ENCODE measurements around the gene PANK4.

PANK4 gene

GRCh38 chr1:2475571-2475970, 50.8 kb downstream of the PANK4 start:
- no peaks in the 10 kb centered on the region for H3K36me3 Mint-ChIP-seq (ENCODE audit: low read depth)
- H3K9me3 Mint-ChIP-seq = no peaks in the 10 kb centered on the region
- no peak overlapping the region for H3K27ac Mint-ChIP-seq
- H3K4me1 Mint-ChIP-seq = no peaks in the 10 kb centered on the region
- peaks cover 5% of the 10 kb centered on the region for H3K27me3 Mint-ChIP-seq (ENCODE audit: low read depth)
- H3K4me3 Mint-ChIP-seq = no peak overlapping the region
- TF ChIP-seq CTCF (IDR thresholded peaks at IDR 0.05; ENCODE audit: unreplicated experiment in 3 of 3) = no peak

GRCh38 chr1:2474933-2475371, 51.4 kb downstream of the PANK4 start:
- TF ChIP-seq CTCF (IDR thresholded peaks at IDR 0.05; ENCODE audit: unreplicated experiment in 3 of 3) = no peak
- H3K4me3 Mint-ChIP-seq = no peak overlapping the region
- no peaks in the 10 kb centered on the region for H3K36me3 Mint-ChIP-seq (ENCODE audit: low read depth)
- H3K4me1 Mint-ChIP-seq = no peaks in the 10 kb centered on the region
- H3K27me3 Mint-ChIP-seq (ENCODE audit: low read depth) = peaks cover 5% of the 10 kb centered on the region
- no peaks in the 10 kb centered on the region for H3K9me3 Mint-ChIP-seq
- H3K27ac Mint-ChIP-seq = no peak overlapping the region

- Mint-ChIP-seq H3K27ac (no peak overlapping the region), H3K4me1 (no peaks in the 10 kb centered on the region), H3K4me3 (no peak overlapping the region), H3K9me3 (no peaks in the 10 kb centered on the region), H3K27me3 (ENCODE audit: low read depth) (peaks cover 5% of the 10 kb centered on the region), H3K36me3 (ENCODE audit: low read depth) (no peaks in the 10 kb centered on the region)
- TF ChIP-seq CTCF (IDR thresholded peaks at IDR 0.05; ENCODE audit: unreplicated experiment in 3 of 3) = no peak
Measured at GRCh38 chr1:2474104-2474844, 52.1 kb downstream of the PANK4 start.

DNA sequence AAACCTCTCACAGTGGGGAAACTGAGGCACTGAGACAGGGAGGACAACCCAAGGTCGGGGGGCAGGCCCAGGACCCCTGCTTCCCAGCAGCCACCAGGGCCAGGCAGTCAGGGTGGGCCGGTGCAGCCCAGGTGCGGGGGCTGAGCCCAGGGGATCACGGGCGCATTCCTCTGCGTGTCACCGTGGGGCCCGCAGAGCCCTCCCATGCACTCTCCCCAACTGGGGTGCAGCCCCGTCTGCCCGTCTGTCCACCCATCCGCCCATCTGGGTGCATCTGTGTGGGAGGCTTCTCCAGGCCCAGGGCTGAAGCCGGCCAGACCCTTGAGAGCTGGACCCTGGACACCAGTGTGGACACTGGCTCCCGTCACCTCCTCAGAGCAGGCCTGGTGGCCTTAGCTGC, 53.2 kb downstream of the PANK4 start:
- Mint-ChIP-seq H3K9me3 (no peaks in the 10 kb centered on the region), H3K4me3 (no peak overlapping the region), H3K27me3 (ENCODE audit: low read depth) (peaks cover 15% of the 10 kb centered on the region), H3K27ac (no peak overlapping the region), H3K36me3 (ENCODE audit: low read depth) (no peaks in the 10 kb centered on the region), H3K4me1 (no peaks in the 10 kb centered on the region)
- TF ChIP-seq CTCF (IDR thresholded peaks at IDR 0.05; ENCODE audit: unreplicated experiment in 3 of 3) = no peak

DNA sequence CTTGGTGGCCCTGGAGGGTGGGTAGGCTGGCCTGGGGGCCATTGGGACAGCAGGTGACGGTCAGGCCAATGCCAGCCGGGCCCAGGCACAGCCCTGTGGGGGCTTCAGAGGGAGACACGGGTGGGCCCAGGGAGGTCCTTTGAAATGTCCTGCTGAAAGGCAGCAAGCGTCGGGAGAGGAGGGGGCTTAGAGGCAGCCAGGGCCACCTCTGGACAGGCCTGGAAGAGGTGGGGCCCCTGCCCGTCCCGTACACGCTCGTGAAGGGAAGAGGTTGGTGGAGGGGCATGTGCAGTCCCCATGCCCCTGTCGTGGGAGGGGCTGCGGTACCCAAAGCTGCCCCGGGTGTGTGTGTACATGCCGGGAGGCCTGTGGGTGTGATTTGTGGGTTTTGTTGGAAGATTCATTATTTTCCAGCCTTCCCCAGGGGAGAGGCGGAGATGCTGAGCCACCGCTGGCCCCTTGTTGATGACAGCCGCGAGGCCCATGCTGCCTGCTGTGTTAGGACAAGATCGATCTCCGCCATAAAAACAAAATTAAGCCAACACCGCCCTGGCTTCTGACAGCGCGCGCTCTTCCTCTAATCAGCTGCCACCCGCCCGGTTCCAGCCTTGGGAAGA, 53.7 kb downstream of the PANK4 start:
- no peak overlapping the region for H3K27ac Mint-ChIP-seq
- H3K9me3 Mint-ChIP-seq = no peaks in the 10 kb centered on the region
- no peak for TF ChIP-seq CTCF (IDR thresholded peaks at IDR 0.05; ENCODE audit: unreplicated experiment in 3 of 3)
- no peak overlapping the region for H3K4me3 Mint-ChIP-seq
- no peaks in the 10 kb centered on the region for H3K4me1 Mint-ChIP-seq
- no peaks in the 10 kb centered on the region for H3K36me3 Mint-ChIP-seq (ENCODE audit: low read depth)
- peaks cover 17% of the 10 kb centered on the region for H3K27me3 Mint-ChIP-seq (ENCODE audit: low read depth)

- no peak for TF ChIP-seq CTCF (IDR thresholded peaks at IDR 0.05; ENCODE audit: unreplicated experiment in 3 of 3)
- Mint-ChIP-seq H3K27me3 (ENCODE audit: low read depth) (peaks cover 17% of the 10 kb centered on the region), H3K36me3 (ENCODE audit: low read depth) (no peaks in the 10 kb centered on the region), H3K27ac (no peak overlapping the region), H3K4me1 (no peaks in the 10 kb centered on the region), H3K4me3 (no peak overlapping the region), H3K9me3 (no peaks in the 10 kb centered on the region)
Measured at GRCh38 chr1:2472109-2472508, 54.3 kb downstream of the PANK4 start.
